ENCODE results near the gene PROC.

PROC gene

DNA sequence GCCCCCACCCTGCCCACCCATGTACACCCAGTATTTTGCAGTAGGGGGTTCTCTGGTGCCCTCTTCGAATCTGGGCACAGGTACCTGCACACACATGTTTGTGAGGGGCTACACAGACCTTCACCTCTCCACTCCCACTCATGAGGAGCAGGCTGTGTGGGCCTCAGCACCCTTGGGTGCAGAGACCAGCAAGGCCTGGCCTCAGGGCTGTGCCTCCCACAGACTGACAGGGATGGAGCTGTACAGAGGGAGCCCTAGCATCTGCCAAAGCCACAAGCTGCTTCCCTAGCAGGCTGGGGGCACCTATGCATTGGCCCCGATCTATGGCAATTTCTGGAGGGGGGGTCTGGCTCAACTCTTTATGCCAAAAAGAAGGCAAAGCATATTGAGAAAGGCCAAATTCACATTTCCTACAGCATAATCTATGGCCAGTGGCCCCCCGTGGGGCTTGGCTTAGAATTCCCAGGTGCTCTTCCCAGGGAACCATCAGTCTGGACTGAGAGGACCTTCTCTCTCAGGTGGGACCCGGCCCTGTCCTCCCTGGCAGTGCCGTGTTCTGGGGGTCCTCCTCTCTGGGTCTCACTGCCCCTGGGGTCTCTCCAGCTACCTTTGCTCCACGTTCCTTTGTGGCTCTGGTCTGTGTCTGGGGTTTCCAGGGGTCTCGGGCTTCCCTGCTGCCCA lies 9.3 kb downstream of the PROC start:
- peaks cover 2% of the 10 kb centered on the region for H3K36me3 Mint-ChIP-seq (ENCODE audit: insufficient read depth)
- DNase-seq (ENCODE audit: low spot score in 2 of 2) (no peak), ATAC-seq (replicated peaks; ENCODE audit: extremely low read depth, poor library complexity, severe bottlenecking) (no peak)
- no peak overlapping the region for H3K27ac Mint-ChIP-seq (ENCODE audit: low read depth)
- peaks cover 35% of the 10 kb centered on the region for H3K27me3 Mint-ChIP-seq
- no peaks in the 10 kb centered on the region for H3K9me3 Mint-ChIP-seq
- no peaks in the 10 kb centered on the region for H3K4me1 Mint-ChIP-seq
- H3K4me3 Mint-ChIP-seq, result no peak overlapping the region

- ATAC-seq (replicated peaks; ENCODE audit: extremely low read depth, poor library complexity, severe bottlenecking) (no peak), DNase-seq (ENCODE audit: low spot score in 2 of 2) (no peak)
- Mint-ChIP-seq H3K4me1 (no peaks in the 10 kb centered on the region), H3K4me3 (no peak overlapping the region), H3K27me3 (peaks cover 29% of the 10 kb centered on the region), H3K36me3 (ENCODE audit: insufficient read depth) (peaks cover 2% of the 10 kb centered on the region), H3K9me3 (no peaks in the 10 kb centered on the region), H3K27ac (ENCODE audit: low read depth) (no peak overlapping the region)
These were observed 10.0 kb downstream of the PROC start for GRCh38 chr2:127428057-127428814.

- ATAC-seq (replicated peaks; ENCODE audit: extremely low read depth, poor library complexity, severe bottlenecking) (no peak), DNase-seq (ENCODE audit: low spot score in 2 of 2) (no peak)
- Mint-ChIP-seq H3K4me1 (no peaks in the 10 kb centered on the region), H3K4me3 (no peak overlapping the region), H3K27me3 (peaks cover 24% of the 10 kb centered on the region), H3K36me3 (ENCODE audit: insufficient read depth) (peaks cover 2% of the 10 kb centered on the region), H3K27ac (ENCODE audit: low read depth) (no peak overlapping the region), H3K9me3 (no peaks in the 10 kb centered on the region)
These were observed 10.5 kb downstream of the PROC start for GRCh38 chr2:127428815-127429109.

- Mint-ChIP-seq H3K36me3 (ENCODE audit: insufficient read depth) (peaks cover 2% of the 10 kb centered on the region), H3K27ac (ENCODE audit: low read depth) (no peak overlapping the region), H3K9me3 (no peaks in the 10 kb centered on the region), H3K4me1 (no peaks in the 10 kb centered on the region), H3K4me3 (no peak overlapping the region), H3K27me3 (peaks cover 19% of the 10 kb centered on the region)
- ATAC-seq (replicated peaks; ENCODE audit: extremely low read depth, poor library complexity, severe bottlenecking), result no peak
- no peak for DNase-seq (ENCODE audit: low spot score in 2 of 2)
These were observed 11.1 kb downstream of the PROC start for GRCh38 chr2:127429291-127429690.

DNA sequence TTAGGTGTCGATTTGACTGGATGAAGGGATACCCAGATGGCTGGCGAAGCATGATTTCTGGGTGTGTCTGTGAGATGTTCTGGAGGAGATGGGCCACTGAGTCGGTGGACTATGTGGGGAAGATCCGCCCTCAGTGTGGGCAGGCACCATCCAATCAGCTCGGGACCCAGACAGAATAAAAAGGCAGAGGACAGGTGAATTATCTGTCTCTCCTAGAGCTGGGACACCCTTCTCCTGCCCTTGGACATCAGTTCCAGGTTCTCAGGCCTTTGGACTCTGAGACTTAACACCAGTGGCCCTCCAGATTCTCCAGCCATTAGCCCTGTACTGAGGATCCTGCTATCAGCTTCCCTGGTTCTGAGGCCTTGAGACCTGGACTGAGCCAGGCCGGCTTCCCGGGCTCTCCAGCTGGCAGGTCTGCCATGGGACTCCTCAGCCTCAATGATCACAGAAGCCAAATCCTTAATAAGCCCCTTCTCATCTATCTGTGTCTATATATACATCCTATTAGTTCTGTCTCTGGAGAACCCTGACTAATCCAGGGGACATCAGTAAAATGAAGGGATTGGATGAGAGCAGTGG lies 11.7 kb downstream of the PROC start:
- no peaks in the 10 kb centered on the region for H3K4me1 Mint-ChIP-seq
- no peak overlapping the region for H3K4me3 Mint-ChIP-seq
- DNase-seq (ENCODE audit: low spot score in 2 of 2) (no peak), ATAC-seq (replicated peaks; ENCODE audit: extremely low read depth, poor library complexity, severe bottlenecking) (no peak)
- H3K36me3 Mint-ChIP-seq (ENCODE audit: insufficient read depth), result peaks cover 2% of the 10 kb centered on the region
- no peaks in the 10 kb centered on the region for H3K9me3 Mint-ChIP-seq
- no peak overlapping the region for H3K27ac Mint-ChIP-seq (ENCODE audit: low read depth)
- peaks cover 15% of the 10 kb centered on the region for H3K27me3 Mint-ChIP-seq

DNA sequence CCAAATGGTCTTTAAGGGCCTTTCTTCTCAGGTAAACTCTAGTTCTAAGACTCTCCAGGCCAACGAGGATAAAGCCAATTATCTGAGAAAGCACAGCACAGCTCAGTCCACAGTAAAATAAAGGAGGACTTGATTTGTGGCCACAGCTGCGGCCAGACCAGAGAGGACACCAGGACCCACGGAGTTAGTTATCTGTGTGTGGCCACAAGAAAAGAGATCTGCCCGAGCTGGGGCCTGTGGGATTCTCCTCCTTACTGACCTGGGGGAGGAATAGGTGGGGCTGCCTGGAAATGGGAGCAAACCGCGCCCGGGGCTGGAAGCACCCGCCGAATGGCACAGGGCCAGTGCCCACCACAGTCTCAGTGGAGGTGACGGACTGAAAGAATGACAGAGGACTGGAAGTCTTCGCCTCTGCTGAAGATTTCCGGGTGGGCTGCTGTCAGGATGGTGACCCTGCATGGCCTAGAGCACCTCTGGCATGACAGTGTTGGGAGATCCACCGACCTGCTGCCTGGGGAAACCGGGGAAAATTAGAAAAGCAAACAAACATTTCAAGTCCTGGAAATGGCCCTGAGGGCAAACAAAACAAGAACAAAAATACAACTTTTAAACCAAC lies 13.3 kb downstream of the PROC start:
- H3K4me3 Mint-ChIP-seq, result no peak overlapping the region
- H3K9me3 Mint-ChIP-seq, result no peaks in the 10 kb centered on the region
- no peak overlapping the region for H3K27ac Mint-ChIP-seq (ENCODE audit: low read depth)
- no peaks in the 10 kb centered on the region for H3K27me3 Mint-ChIP-seq
- no peaks in the 10 kb centered on the region for H3K4me1 Mint-ChIP-seq
- no peak for DNase-seq (ENCODE audit: low spot score in 2 of 2)
- no peak for ATAC-seq (replicated peaks; ENCODE audit: extremely low read depth, poor library complexity, severe bottlenecking)
- no peaks in the 10 kb centered on the region for H3K36me3 Mint-ChIP-seq (ENCODE audit: insufficient read depth)

GRCh38 chr2:127434515-127434914 lies 16.3 kb downstream of the PROC start:
- Mint-ChIP-seq H3K36me3 (ENCODE audit: insufficient read depth) (no peaks in the 10 kb centered on the region), H3K27ac (ENCODE audit: low read depth) (no peak overlapping the region), H3K4me1 (no peaks in the 10 kb centered on the region), H3K9me3 (no peaks in the 10 kb centered on the region), H3K27me3 (no peaks in the 10 kb centered on the region), H3K4me3 (no peak overlapping the region)
- no peak for DNase-seq (ENCODE audit: low spot score in 2 of 2)
- ATAC-seq (replicated peaks; ENCODE audit: extremely low read depth, poor library complexity, severe bottlenecking), result no peak

DNA sequence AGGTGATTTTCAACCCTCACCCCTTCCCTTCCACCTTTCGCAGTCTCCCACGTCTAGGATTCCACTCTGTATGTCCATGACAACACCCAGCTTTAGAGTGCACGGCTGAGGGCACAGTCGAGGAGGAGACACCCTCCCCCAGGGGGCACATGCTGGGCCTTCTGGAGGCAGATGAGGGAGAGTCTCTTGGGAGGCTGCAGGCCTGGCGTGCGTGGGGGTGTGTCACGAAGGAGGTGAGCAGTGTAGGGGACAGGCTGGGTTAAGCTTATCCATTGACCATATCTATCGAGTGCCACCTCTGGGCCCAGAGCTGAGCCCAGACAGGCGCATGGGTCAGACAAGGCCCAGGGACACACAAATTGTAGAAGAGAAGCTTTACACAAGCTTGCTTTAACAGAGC lies 18.8 kb downstream of the PROC start:
- Mint-ChIP-seq H3K4me1 (no peaks in the 10 kb centered on the region), H3K27ac (ENCODE audit: low read depth) (no peak overlapping the region), H3K36me3 (ENCODE audit: insufficient read depth) (no peaks in the 10 kb centered on the region), H3K9me3 (peaks cover 3% of the 10 kb centered on the region), H3K27me3 (no peaks in the 10 kb centered on the region), H3K4me3 (no peak overlapping the region)
- no peak for ATAC-seq (replicated peaks; ENCODE audit: extremely low read depth, poor library complexity, severe bottlenecking)
- DNase-seq (ENCODE audit: low spot score in 2 of 2), result no peak

GRCh38 chr2:127437781-127438726 lies 19.8 kb downstream of the PROC start:
- no peaks in the 10 kb centered on the region for H3K36me3 Mint-ChIP-seq (ENCODE audit: insufficient read depth)
- ATAC-seq (replicated peaks; ENCODE audit: extremely low read depth, poor library complexity, severe bottlenecking) (no peak), DNase-seq (ENCODE audit: low spot score in 2 of 2) (no peak)
- no peaks in the 10 kb centered on the region for H3K27me3 Mint-ChIP-seq
- H3K9me3 Mint-ChIP-seq, result peaks cover 5% of the 10 kb centered on the region
- no peak overlapping the region for H3K4me3 Mint-ChIP-seq
- H3K27ac Mint-ChIP-seq (ENCODE audit: low read depth), result no peak overlapping the region
- no peaks in the 10 kb centered on the region for H3K4me1 Mint-ChIP-seq

GRCh38 chr2:127439343-127439742 lies 21.1 kb downstream of the PROC start:
- DNase-seq (ENCODE audit: low spot score in 2 of 2), result no peak
- no peaks in the 10 kb centered on the region for H3K4me1 Mint-ChIP-seq
- H3K4me3 Mint-ChIP-seq, result no peak overlapping the region
- H3K27ac Mint-ChIP-seq (ENCODE audit: low read depth), result no peak overlapping the region
- no peak for ATAC-seq (replicated peaks; ENCODE audit: extremely low read depth, poor library complexity, severe bottlenecking)
- H3K36me3 Mint-ChIP-seq (ENCODE audit: insufficient read depth), result no peaks in the 10 kb centered on the region
- H3K27me3 Mint-ChIP-seq, result no peaks in the 10 kb centered on the region
- H3K9me3 Mint-ChIP-seq, result peaks cover 5% of the 10 kb centered on the region

DNA sequence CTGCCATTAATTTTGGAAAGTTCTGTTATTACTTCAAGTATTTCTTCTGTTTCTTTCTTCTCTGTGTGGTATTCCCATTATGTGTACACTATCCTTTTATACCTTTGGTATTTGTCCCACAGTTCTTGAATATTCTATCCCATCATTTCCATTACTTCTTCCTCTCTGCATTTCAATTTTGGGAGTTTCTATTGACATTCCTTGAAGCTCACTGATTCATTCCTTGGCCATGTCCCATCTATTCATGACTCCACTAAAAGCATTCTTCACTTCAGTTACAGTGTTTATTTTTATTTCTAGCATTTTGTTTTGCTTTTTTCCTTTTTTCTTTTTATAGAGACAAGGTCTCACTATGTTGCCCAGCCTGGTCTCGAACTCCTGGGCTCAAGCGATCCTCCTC lies 30.3 kb downstream of the PROC start:
- Mint-ChIP-seq H3K36me3 (ENCODE audit: insufficient read depth) (peaks cover 4% of the 10 kb centered on the region), H3K4me3 (no peak overlapping the region), H3K9me3 (peaks cover 6% of the 10 kb centered on the region), H3K27me3 (no peaks in the 10 kb centered on the region), H3K4me1 (no peaks in the 10 kb centered on the region), H3K27ac (ENCODE audit: low read depth) (no peak overlapping the region)
- DNase-seq (ENCODE audit: low spot score in 2 of 2) (no peak), ATAC-seq (replicated peaks; ENCODE audit: extremely low read depth, poor library complexity, severe bottlenecking) (no peak)

DNA sequence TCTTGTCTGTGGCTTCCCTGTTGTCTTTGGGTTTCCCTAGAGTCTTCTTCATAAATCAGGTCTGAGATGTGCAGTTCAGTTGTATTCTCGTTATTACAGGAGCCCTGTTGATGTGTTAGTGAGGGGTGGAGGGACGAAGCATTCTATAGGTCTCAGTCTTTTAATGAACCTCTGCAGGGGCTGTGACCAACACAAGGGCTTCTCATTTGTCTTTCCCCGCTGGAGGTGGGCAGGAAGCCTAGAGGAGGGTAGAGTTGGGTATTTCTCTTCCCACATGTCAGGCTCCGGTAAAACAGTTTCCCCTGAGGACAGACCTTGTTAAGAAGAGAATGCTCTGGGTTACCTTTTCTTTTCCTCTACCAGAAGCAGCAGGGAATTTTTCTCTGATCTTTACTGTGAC lies 31.2 kb downstream of the PROC start:
- Mint-ChIP-seq H3K4me3 (no peak overlapping the region), H3K4me1 (no peaks in the 10 kb centered on the region), H3K27me3 (no peaks in the 10 kb centered on the region), H3K27ac (ENCODE audit: low read depth) (no peak overlapping the region), H3K9me3 (peaks cover 6% of the 10 kb centered on the region), H3K36me3 (ENCODE audit: insufficient read depth) (peaks cover 4% of the 10 kb centered on the region)
- DNase-seq (ENCODE audit: low spot score in 2 of 2) (no peak), ATAC-seq (replicated peaks; ENCODE audit: extremely low read depth, poor library complexity, severe bottlenecking) (no peak)

Measured in central memory CD8-positive, alpha-beta T cell (primary cell).